Smooth muscle cell (in vitro differentiated cells): ENCODE data around the gene SLC25A33. TPM values are rescaled to one million over a fixed set of nuclear protein-coding genes. Genes with fewer than 3 reads are reported as not detected.

Source experiments
- DNase-seq: peaks from one replicate; lab custom pipeline; 2025; ENCODE audit not compliant: unreplicated experiment; lab: John Stamatoyannopoulos, UW
- H2AFZ ChIP-seq: fragments of 200-600 bp; sonication (generic); 2 replicates; pipeline ENCODE4 v1.6.0; 2016; ENCODE audit warnings: antibody characterized with exemption, low read depth, mild to moderate bottlenecking
- H3F3A ChIP-seq: fragments of 200-600 bp; sonication (generic); 2 replicates; pipeline ENCODE4 v1.6.0; 2017; ENCODE audit warnings: antibody characterized with exemption, low read depth
- H3K27ac ChIP-seq: fragments of 200-600 bp; sonication (generic); 2 replicates; pipeline ENCODE4 v1.5.1; 2016; ENCODE audit warnings: low read depth, mild to moderate bottlenecking
- H3K27me3 ChIP-seq: fragments of 200-600 bp; sonication (generic); 2 replicates; pipeline ENCODE4 v1.6.1; 2016; ENCODE audit warnings: low read depth, mild to moderate bottlenecking
- H3K36me3 ChIP-seq: fragments of 200-600 bp; sonication (generic); 2 replicates; pipeline ENCODE4 v1.5.1; 2016; ENCODE audit warnings: low read depth
- H3K4me1 ChIP-seq: fragments of 200-600 bp; sonication (generic); 2 replicates; pipeline ENCODE4 v1.5.1; 2016; ENCODE audit warnings: low read depth
- H3K4me2 ChIP-seq: fragments of 200-600 bp; sonication (generic); 2 replicates; pipeline ENCODE4 v1.6.0; 2016; ENCODE audit warnings: mild to moderate bottlenecking
- H3K4me3 ChIP-seq: fragments of 200-600 bp; sonication (generic); 2 replicates; pipeline ENCODE4 v1.5.1; 2016; ENCODE audit warnings: mild to moderate bottlenecking
- H3K79me2 ChIP-seq: fragments of 200-600 bp; sonication (generic); 2 replicates; pipeline ENCODE4 v1.6.0; 2016; ENCODE audit warnings: low read depth, mild to moderate bottlenecking
- H3K9ac ChIP-seq: fragments of 200-600 bp; sonication (generic); 2 replicates; pipeline ENCODE4 v1.6.0; 2016; ENCODE audit warnings: low read depth
- H3K9me3 ChIP-seq: fragments of 200-600 bp; sonication (generic); replicated peaks from 2 replicates; pipeline ENCODE4 v1.5.1; 2016; ENCODE audit warnings: low read depth
- H4K20me1 ChIP-seq: fragments of 200-600 bp; sonication (generic); 2 replicates; pipeline ENCODE4 v1.6.0; 2016; ENCODE audit warnings: low read depth
- CTCF ChIP-seq: fragments of 200-600 bp; sonication (generic); IDR thresholded peaks from 2 replicates; pipeline ENCODE4 v1.5.1; 2017; ENCODE audit warnings: borderline replicate concordance, mild to moderate bottlenecking, antibody characterized with exemption; ENCODE audit not compliant: insufficient read depth, poor library complexity, severe bottlenecking
- WGBS: methylation state at CpG from one replicate; pipeline ENCODE4 v1.1.7; 2016; ENCODE audit warnings: low lambda C conversion rate; 5-methylcytosine and 5-hydroxymethylcytosine counted together
- polyA plus RNA-seq: library from polyadenylated mRNA; unstranded; fragments of >200 nt; fragmentation: Nextera tagmentation; extraction: Ambion mirVana; gene quantifications from 2 replicates; pipeline ENCODE4 v1.2.1, GENCODE V29; 2016
- total RNA-seq: library from RNA; depleted of rRNA; stranded (reverse); fragments of >200 nt; gene quantifications from 2 replicates; pipeline ENCODE4 v1.2.3, GENCODE V29; 2014

SLC25A33 gene
- total and polyA plus RNA-seq, 2 experiments from 2014 or later: 5.4 to 5.5 TPM

- Histone ChIP-seq H3K4me2 (peak overlapping the region; percentile 60), H3K9ac (peak overlapping the region; percentile 3), H3K4me3 (peak overlapping the region; percentile 2)
Measured at GRCh38 chr1:9538669-9539164, 548 bp upstream of the SLC25A33 start.

GRCh38 chr1:9539829-9540550 lies 725 bp downstream of the SLC25A33 start:
- Histone ChIP-seq H3K36me3 (no peaks in the 10 kb centered on the region), H3K79me2 (peaks cover 50% of the 10 kb centered on the region), H4K20me1 (peaks cover 32% of the 10 kb centered on the region), H3F3A (peaks cover 8% of the 10 kb centered on the region), H3K27ac (peak overlapping the region; percentile 79), H3K9ac (peak overlapping the region; percentile 61), H3K27me3 (no peaks in the 10 kb centered on the region), H2AFZ (peak overlapping the region; percentile 90), H3K4me1 (peaks cover 12% of the 10 kb centered on the region), H3K4me2 (peak overlapping the region; percentile 94), H3K9me3 (no peaks in the 10 kb centered on the region), H3K4me3 (peak overlapping the region; percentile 67)
- DNase-seq: peak; percentile 51
- no peak for TF ChIP-seq CTCF
- WGBS: 5% methylated on average over 41 of the region's 61 CpGs

More at GRCh38 chr1:9538669-9539164, 548 bp upstream of the SLC25A33 start:
- H4K20me1 ChIP-seq: peaks cover 25% of the 10 kb centered on the region
- no peaks in the 10 kb centered on the region for H3K27me3 ChIP-seq
- TF ChIP-seq CTCF: no peak
- peak overlapping the region; percentile 58 for H2AFZ ChIP-seq
- H3K9me3 ChIP-seq: no peaks in the 10 kb centered on the region
- peak overlapping the region; percentile 38 for H3K27ac ChIP-seq
- H3K79me2 ChIP-seq: peaks cover 38% of the 10 kb centered on the region
- DNase-seq: no peak
- no peaks in the 10 kb centered on the region for H3K36me3 ChIP-seq
- peaks cover 8% of the 10 kb centered on the region for H3F3A ChIP-seq
- H3K4me1 ChIP-seq: peaks cover 12% of the 10 kb centered on the region
- 76% methylated on average over 23 of the region's 23 CpGs for WGBS

- Histone ChIP-seq H3K9ac (no peak overlapping the region), H3K4me3 (no peak overlapping the region), H4K20me1 (peaks cover 51% of the 10 kb centered on the region), H3K4me1 (peaks cover 12% of the 10 kb centered on the region), H3K9me3 (no peaks in the 10 kb centered on the region), H3K4me2 (no peak overlapping the region), H2AFZ (no peak overlapping the region), H3F3A (peaks cover 8% of the 10 kb centered on the region), H3K27ac (no peak overlapping the region), H3K79me2 (peaks cover 65% of the 10 kb centered on the region), H3K36me3 (no peaks in the 10 kb centered on the region), H3K27me3 (no peaks in the 10 kb centered on the region)
- DNase-seq: no peak
- WGBS: 84% methylated on average over 3 of the region's 3 CpGs
- TF ChIP-seq CTCF: no peak
Measured at GRCh38 chr1:9542430-9542829, 3.2 kb downstream of the SLC25A33 start.
